ENCODE results near the gene PCSK9. TPM values are rescaled to one million over a fixed set of nuclear protein-coding genes. Genes with fewer than 3 reads are reported as not detected.

The PCSK9 gene
- total RNA-seq, 2 experiments from 2014 or later: not detected

DNA sequence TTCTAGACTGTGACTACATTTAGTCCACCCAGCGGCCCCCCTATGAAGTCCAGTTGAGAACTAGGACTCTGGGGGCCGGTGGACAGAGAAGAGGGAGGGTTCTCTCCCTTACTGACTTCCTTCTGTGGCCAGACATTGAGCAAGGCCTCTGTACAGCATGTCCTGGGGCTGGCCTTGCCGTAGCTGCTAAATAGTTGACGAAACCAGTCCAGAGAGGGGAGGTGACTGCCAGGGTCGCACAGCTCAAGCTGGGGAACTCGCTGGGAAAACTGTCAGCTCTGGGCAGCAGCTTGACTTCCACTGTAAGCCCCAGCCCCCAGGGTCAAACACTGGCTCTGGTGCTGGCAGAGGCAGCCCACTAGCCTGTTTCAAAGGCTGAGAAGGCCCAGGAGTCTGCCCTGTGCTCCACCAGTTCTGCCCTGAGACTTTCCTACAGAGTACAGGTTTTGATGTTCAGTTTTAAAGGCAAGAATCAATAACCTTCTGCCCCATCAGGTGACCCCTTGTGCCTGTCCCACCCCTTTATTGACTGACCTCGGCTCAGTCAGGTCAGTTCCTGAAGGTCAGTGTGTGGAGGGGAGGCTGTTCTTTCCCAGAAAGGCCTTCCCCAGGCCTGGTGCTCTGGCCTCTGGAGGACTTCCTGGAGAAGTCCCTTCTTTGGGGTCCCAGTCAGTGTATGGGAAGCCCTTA, 14.1 kb downstream of the PCSK9 start:
- H3K9me3 Mint-ChIP-seq: no peaks in the 10 kb centered on the region
- no peaks in the 10 kb centered on the region for H3K36me3 Mint-ChIP-seq
- POLR2A ChIA-PET: no interaction called here
- ATAC-seq (ENCODE audit: low read depth) (no peak), DNase-seq (no peak)
- H3K4me3 Mint-ChIP-seq: no peak overlapping the region
- no peaks in the 10 kb centered on the region for H3K4me1 Mint-ChIP-seq
- no peak overlapping the region for H3K27ac Mint-ChIP-seq
- no peaks in the 10 kb centered on the region for H3K27me3 Mint-ChIP-seq

DNA sequence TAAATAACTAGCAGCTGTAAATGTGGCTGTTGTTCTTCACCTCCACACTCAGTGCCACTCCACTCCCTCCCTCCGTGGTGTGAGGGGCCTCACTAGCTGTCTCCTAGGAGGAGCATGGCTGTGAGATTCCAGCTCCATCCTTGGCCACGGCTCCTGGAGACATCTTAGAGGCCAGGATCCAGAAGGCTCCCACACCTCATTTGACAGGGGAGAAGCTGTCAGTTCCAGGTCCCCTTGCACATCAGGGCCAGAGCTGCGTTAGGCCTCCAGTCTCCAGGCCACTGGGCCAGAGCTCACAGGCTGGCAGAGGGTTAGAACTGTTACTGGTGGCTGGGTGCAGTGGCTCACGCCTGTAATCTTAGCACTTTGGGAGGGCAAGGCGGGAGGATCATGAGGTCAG, 15.0 kb downstream of the PCSK9 start:
- POLR2A ChIA-PET: no interaction called here

DNA sequence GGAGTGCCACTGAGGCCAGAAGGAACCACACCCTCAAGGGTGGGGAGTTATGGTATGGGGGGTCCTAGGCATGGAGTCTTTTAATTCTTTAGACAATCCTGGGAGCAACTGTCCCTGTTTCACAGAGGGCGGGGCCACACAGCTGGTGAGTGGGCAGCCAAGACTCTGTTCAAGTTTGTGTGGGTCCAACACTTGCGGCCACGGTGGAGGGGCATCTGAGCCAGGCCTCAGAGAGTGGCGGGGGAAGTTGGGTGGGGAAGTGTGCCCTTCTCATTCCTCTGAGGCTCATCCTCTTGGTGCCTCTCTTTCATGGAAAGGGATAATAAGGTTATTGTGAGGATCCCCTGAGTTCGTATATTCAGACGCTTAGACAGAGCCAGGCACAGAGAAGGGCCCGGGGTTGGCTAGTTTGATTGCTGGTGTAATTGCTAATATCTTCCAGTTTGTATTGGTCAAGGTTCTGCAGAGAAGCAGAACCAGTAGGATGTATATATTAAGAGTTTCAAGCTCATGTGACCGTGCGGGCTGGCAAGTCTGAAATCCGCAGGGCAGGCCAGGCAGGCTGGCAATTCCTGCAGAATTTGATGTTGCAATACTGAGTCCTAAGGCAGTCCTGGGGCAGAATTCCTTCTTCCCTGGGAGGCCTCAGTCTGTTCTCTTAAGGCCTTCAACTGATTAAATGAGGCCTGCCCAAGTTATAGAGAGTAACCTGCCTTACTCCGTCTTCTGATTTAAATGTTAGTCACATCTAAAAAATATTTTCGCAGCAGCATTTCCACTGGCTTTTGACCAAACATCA, 15.9 kb downstream of the PCSK9 start:
- no peak overlapping the region for H3K27ac Mint-ChIP-seq
- ATAC-seq (ENCODE audit: low read depth): no peak
- no peak for DNase-seq
- H3K9me3 Mint-ChIP-seq: no peaks in the 10 kb centered on the region
- no peaks in the 10 kb centered on the region for H3K27me3 Mint-ChIP-seq
- no peak overlapping the region for H3K4me3 Mint-ChIP-seq
- H3K36me3 Mint-ChIP-seq: no peaks in the 10 kb centered on the region
- POLR2A ChIA-PET: no interaction called here
- peaks cover 3% of the 10 kb centered on the region for H3K4me1 Mint-ChIP-seq

More for the DNA sequence above, 15.0 kb downstream of the PCSK9 start:
- no peak overlapping the region for H3K27ac Mint-ChIP-seq
- no peaks in the 10 kb centered on the region for H3K4me1 Mint-ChIP-seq
- no peaks in the 10 kb centered on the region for H3K27me3 Mint-ChIP-seq
- no peak for DNase-seq
- no peak overlapping the region for H3K4me3 Mint-ChIP-seq
- ATAC-seq (ENCODE audit: low read depth): no peak
- H3K36me3 Mint-ChIP-seq: no peaks in the 10 kb centered on the region
- H3K9me3 Mint-ChIP-seq: no peaks in the 10 kb centered on the region

- H3K4me3 Mint-ChIP-seq: peak overlapping the region; percentile 22
- H3K36me3 Mint-ChIP-seq: no peaks in the 10 kb centered on the region
- H3K27ac Mint-ChIP-seq: no peak overlapping the region
- H3K4me1 Mint-ChIP-seq: peaks cover 4% of the 10 kb centered on the region
- no peaks in the 10 kb centered on the region for H3K27me3 Mint-ChIP-seq
- POLR2A ChIA-PET: no interaction called here
- DNase-seq: no peak
- ATAC-seq (ENCODE audit: low read depth): no peak
- H3K9me3 Mint-ChIP-seq: no peaks in the 10 kb centered on the region
These were observed 16.7 kb downstream of the PCSK9 start for GRCh38 chr1:55055951-55056631.

- POLR2A ChIA-PET: no interaction called here
- peaks cover 4% of the 10 kb centered on the region for H3K4me1 Mint-ChIP-seq
- no peak for DNase-seq
- H3K27ac Mint-ChIP-seq: no peak overlapping the region
- ATAC-seq (ENCODE audit: low read depth): no peak
- no peaks in the 10 kb centered on the region for H3K9me3 Mint-ChIP-seq
- no peaks in the 10 kb centered on the region for H3K36me3 Mint-ChIP-seq
- H3K4me3 Mint-ChIP-seq: peak overlapping the region; percentile 22
- no peaks in the 10 kb centered on the region for H3K27me3 Mint-ChIP-seq
These were observed 17.3 kb downstream of the PCSK9 start for GRCh38 chr1:55056632-55056992.

GRCh38 chr1:55057270-55057955, 18.1 kb downstream of the PCSK9 start:
- Mint-ChIP-seq H3K27me3 (no peaks in the 10 kb centered on the region), H3K9me3 (no peaks in the 10 kb centered on the region), H3K36me3 (no peaks in the 10 kb centered on the region), H3K27ac (no peak overlapping the region), H3K4me3 (no peak overlapping the region), H3K4me1 (peaks cover 4% of the 10 kb centered on the region)
- ATAC-seq (ENCODE audit: low read depth): no peak
- no peak for DNase-seq
- POLR2A ChIA-PET: no interaction called here

DNA sequence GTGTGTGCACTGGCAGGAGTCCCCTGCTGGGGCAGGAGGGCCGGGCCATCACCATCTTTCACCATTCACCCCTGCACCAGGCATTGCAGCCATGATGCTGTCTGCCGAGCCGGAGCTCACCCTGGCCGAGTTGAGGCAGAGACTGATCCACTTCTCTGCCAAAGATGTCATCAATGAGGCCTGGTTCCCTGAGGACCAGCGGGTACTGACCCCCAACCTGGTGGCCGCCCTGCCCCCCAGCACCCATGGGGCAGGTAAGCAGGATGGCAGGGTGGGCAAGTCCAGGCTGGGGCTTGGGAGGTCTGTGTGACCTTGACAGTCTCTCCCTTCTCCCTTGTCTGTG, 18.6 kb downstream of the PCSK9 start:
- H3K4me3 Mint-ChIP-seq: no peak overlapping the region
- no peaks in the 10 kb centered on the region for H3K9me3 Mint-ChIP-seq
- no peaks in the 10 kb centered on the region for H3K36me3 Mint-ChIP-seq
- H3K27ac Mint-ChIP-seq: no peak overlapping the region
- H3K4me1 Mint-ChIP-seq: peaks cover 4% of the 10 kb centered on the region
- no peaks in the 10 kb centered on the region for H3K27me3 Mint-ChIP-seq
- DNase-seq: no peak
- ATAC-seq (ENCODE audit: low read depth): no peak
- POLR2A ChIA-PET: no interaction called here

DNA sequence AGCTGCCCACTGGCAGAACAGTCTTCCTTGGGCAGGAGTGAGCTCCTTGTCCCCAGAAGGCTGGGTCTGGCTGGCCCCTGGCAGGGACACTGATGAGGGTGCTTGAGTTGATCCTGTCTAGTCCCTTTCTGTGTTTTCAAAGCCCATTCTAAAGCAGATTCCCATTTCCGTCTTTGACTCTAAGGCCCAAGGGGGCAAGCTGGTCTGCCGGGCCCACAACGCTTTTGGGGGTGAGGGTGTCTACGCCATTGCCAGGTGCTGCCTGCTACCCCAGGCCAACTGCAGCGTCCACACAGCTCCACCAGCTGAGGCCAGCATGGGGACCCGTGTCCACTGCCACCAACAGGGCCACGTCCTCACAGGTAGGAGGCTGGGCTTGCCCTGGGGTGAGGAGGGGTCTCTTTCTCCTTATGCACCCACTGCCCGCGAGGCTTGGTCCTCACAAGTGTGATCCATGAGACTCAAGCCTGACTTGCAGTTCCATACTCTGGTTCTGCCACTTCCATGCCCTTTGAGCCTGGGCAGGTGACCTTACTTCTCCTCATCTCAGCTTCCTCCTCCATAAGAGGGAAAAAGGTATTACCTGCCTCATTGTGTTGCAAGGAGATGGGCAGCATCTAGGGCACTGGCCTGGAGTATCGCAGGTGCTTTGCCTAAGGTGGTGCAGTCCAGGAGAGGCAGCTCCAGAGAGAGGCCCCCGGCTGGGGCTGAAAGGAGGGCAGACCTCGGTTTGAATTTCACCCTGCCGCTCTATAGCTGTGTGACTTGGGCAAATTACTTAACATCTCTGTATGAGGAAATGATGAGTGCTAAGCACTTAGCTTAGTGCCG, 20.2 kb downstream of the PCSK9 start:
- DNase-seq (no peak), ATAC-seq (ENCODE audit: low read depth) (no peak)
- POLR2A ChIA-PET: no interaction called here
- Mint-ChIP-seq H3K4me1 (peaks cover 4% of the 10 kb centered on the region), H3K27ac (no peak overlapping the region), H3K27me3 (no peaks in the 10 kb centered on the region), H3K4me3 (no peak overlapping the region), H3K36me3 (no peaks in the 10 kb centered on the region), H3K9me3 (no peaks in the 10 kb centered on the region)

- DNase-seq (no peak), ATAC-seq (ENCODE audit: low read depth) (peak; percentile 28)
- Mint-ChIP-seq H3K9me3 (no peaks in the 10 kb centered on the region), H3K27me3 (no peaks in the 10 kb centered on the region), H3K27ac (no peak overlapping the region), H3K36me3 (no peaks in the 10 kb centered on the region), H3K4me1 (peaks cover 4% of the 10 kb centered on the region), H3K4me3 (no peak overlapping the region)
- POLR2A ChIA-PET: no interaction called here
These were observed 21.0 kb downstream of the PCSK9 start for GRCh38 chr1:55060133-55060999.

DNA sequence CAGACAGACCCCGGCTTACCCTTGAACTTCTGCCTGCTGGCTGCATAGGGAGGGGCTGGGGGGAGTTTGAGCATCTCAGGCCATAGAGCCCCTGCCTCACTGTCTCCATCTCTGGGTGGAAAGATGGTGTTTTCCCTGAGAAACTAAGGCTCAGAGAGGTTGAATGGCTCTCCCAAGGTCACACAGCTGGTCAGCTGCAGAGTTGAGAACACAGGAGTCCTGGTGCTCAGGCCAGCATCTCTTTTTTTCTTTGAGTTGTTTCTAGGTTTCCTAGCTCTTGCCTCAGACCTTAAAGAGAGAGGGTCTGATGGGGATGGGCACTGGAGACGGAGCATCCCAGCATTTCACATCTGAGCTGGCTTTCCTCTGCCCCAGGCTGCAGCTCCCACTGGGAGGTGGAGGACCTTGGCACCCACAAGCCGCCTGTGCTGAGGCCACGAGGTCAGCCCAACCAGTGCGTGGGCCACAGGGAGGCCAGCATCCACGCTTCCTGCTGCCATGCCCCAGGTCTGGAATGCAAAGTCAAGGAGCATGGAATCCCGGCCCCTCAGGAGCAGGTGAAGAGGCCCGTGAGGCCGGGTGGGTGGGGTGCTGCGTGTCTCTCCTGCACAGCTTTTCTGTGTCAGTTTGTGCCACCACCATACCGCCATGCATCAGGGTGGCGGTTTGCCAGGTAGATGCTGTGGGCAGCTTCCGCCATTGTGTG, 21.8 kb downstream of the PCSK9 start:
- no peaks in the 10 kb centered on the region for H3K9me3 Mint-ChIP-seq
- H3K36me3 Mint-ChIP-seq: no peaks in the 10 kb centered on the region
- POLR2A ChIA-PET: no interaction called here
- ATAC-seq (ENCODE audit: low read depth) (no peak), DNase-seq (no peak)
- H3K4me3 Mint-ChIP-seq: no peak overlapping the region
- H3K27me3 Mint-ChIP-seq: no peaks in the 10 kb centered on the region
- H3K27ac Mint-ChIP-seq: no peak overlapping the region
- peaks cover 4% of the 10 kb centered on the region for H3K4me1 Mint-ChIP-seq

DNA sequence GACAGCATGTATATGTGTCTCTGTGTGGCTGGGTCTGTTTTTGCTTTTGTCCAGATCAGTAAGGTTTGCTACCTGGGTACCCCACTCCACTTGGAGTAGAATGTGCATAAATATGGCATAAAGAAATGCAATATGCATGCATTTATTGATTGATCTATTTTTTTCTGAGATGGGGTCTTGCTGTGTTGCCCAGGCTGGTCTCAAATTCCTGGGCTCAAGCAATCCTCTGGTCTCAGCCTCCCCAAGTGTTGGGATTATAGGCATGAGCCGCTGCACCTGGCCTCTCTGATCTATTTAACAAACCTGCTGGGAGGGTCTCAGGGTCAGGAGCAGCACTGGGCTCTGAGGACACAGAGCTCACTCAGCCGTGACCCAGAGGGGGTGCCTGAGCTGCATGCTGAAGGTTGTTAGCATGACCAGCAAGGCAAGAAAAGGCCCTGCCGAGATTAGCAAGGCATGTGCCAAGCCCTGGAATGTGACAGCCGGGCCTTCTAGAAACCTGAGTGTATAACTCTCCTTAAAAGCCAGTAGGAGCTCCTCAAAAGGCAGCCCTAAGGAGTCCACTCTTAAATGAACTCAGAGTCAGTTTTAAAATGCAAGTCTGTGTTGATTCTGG, 22.5 kb downstream of the PCSK9 start:
- POLR2A ChIA-PET: interaction anchor here (0.6 kb wide), 1 partner anchor 172 kb away, joined by 3 read pairs; no protein-coding TSS in a partner anchor
- no peak for ATAC-seq (ENCODE audit: low read depth)
- Mint-ChIP-seq H3K27ac (no peak overlapping the region), H3K27me3 (no peaks in the 10 kb centered on the region), H3K4me3 (no peak overlapping the region), H3K36me3 (peaks cover 5% of the 10 kb centered on the region), H3K4me1 (peaks cover 4% of the 10 kb centered on the region), H3K9me3 (no peaks in the 10 kb centered on the region)
- no peak for DNase-seq

Measured in activated naive CD8-positive, alpha-beta T cell treated with anti-CD3 and anti-CD28 coated beads, Interleukin-2, amount 10 ng/mL, durations not matched to agents 7 days and 5 days (primary cell).